Transverse colon (tissue), 3 donors: Measurements from ENCODE around the gene PTGIS.

Experiments
- CTCF ChIP-seq, 5 experiments: fragments of 200-600 bp in 3 of 5; fragments of 450-650 bp in 2 of 5; sonication (generic) in 3 of 5; IDR thresholded peaks; 1 replicate in 2 of 5; 2 replicates in 3 of 5; pipeline ENCODE4 v1.5.1; 2016 to 2017; ENCODE audit warnings: antibody characterized with exemption in 5 of 5, inconsistent platforms in 3 of 5, mild to moderate bottlenecking in 2 of 5, moderate library complexity in 1 of 5
- POLR2A ChIP-seq: fragments of 450-650 bp; IDR thresholded peaks from one replicate; pipeline ENCODE4 v1.6.1; 2016; ENCODE audit warnings: antibody characterized with exemption, mild to moderate bottlenecking, moderate library complexity

GRCh38 chr20:49558826-49559225 lies 9.1 kb downstream of the PTGIS start:
- TF ChIP-seq CTCF (IDR thresholded peaks at IDR 0.05), result no peak
- TF ChIP-seq POLR2A, result no peak
